ENCODE measurements around the gene STEAP1B. TPM values are rescaled to one million over a fixed set of nuclear protein-coding genes. Genes with fewer than 3 reads are reported as not detected.

STEAP1B gene
- total RNA-seq, 4 donors from 2014 or later = 1.2 to 3.5 TPM; not detected in 2

GRCh38 chr7:22468609-22469008 is 31.4 kb downstream of the STEAP1B start:
- no peak for DNase-seq
- H3K36me3 ChIP-seq = no peaks in the 10 kb centered on the region
- no peaks in the 10 kb centered on the region for H3K9me3 ChIP-seq
- H3K27ac ChIP-seq = no peak overlapping the region
- TF ChIP-seq, protein P1, sequence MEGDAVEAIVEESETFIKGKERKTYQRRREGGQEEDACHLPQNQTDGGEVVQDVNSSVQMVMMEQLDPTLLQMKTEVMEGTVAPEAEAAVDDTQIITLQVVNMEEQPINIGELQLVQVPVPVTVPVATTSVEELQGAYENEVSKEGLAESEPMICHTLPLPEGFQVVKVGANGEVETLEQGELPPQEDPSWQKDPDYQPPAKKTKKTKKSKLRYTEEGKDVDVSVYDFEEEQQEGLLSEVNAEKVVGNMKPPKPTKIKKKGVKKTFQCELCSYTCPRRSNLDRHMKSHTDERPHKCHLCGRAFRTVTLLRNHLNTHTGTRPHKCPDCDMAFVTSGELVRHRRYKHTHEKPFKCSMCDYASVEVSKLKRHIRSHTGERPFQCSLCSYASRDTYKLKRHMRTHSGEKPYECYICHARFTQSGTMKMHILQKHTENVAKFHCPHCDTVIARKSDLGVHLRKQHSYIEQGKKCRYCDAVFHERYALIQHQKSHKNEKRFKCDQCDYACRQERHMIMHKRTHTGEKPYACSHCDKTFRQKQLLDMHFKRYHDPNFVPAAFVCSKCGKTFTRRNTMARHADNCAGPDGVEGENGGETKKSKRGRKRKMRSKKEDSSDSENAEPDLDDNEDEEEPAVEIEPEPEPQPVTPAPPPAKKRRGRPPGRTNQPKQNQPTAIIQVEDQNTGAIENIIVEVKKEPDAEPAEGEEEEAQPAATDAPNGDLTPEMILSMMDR (IDR thresholded peaks at IDR 0.05) = no peak
- no peak for TF ChIP-seq POLR2A (IDR thresholded peaks at IDR 0.05)
- no peaks in the 10 kb centered on the region for H3K4me1 ChIP-seq
- intact Hi-C loops (cut with DNase I; ENCODE audit: low total_unique reads) = no loop called here
- H3K27me3 ChIP-seq = no peaks in the 10 kb centered on the region
- no peak overlapping the region for H3K4me3 ChIP-seq

- intact Hi-C loops (cut with DNase I; ENCODE audit: low total_unique reads) = no loop called here
- Histone ChIP-seq H3K4me3 (no peak overlapping the region), H3K4me1 (no peaks in the 10 kb centered on the region), H3K36me3 (no peaks in the 10 kb centered on the region), H3K27me3 (no peaks in the 10 kb centered on the region), H3K27ac (no peak overlapping the region), H3K9me3 (no peaks in the 10 kb centered on the region)
- TF ChIP-seq, protein P1 (IDR thresholded peaks at IDR 0.05) = no peak
- TF ChIP-seq POLR2A (IDR thresholded peaks at IDR 0.05) = no peak
- no peak for DNase-seq
Observed at GRCh38 chr7:22464299-22464698, 35.7 kb downstream of the STEAP1B start.

- no peaks in the 10 kb centered on the region for H3K9me3 ChIP-seq
- no peak for TF ChIP-seq POLR2A (IDR thresholded peaks at IDR 0.05)
- no peaks in the 10 kb centered on the region for H3K4me1 ChIP-seq
- intact Hi-C loops (cut with DNase I; ENCODE audit: low total_unique reads) = no loop called here
- DNase-seq = no peak
- H3K27me3 ChIP-seq = no peaks in the 10 kb centered on the region
- no peak overlapping the region for H3K4me3 ChIP-seq
- H3K27ac ChIP-seq = no peak overlapping the region
- no peaks in the 10 kb centered on the region for H3K36me3 ChIP-seq
Observed at GRCh38 chr7:22460363-22460988, 39.5 kb downstream of the STEAP1B start.

GRCh38 chr7:22457471-22457870 is 42.5 kb downstream of the STEAP1B start:
- Histone ChIP-seq H3K27me3 (no peaks in the 10 kb centered on the region), H3K27ac (no peak overlapping the region), H3K4me3 (no peak overlapping the region), H3K4me1 (no peaks in the 10 kb centered on the region), H3K9me3 (no peaks in the 10 kb centered on the region), H3K36me3 (no peaks in the 10 kb centered on the region)
- TF ChIP-seq POLR2A (IDR thresholded peaks at IDR 0.05) = no peak
- TF ChIP-seq, protein P1 (IDR thresholded peaks at IDR 0.05) = no peak
- intact Hi-C loops (cut with DNase I; ENCODE audit: low total_unique reads) = no loop called here
- no peak for DNase-seq

DNA sequence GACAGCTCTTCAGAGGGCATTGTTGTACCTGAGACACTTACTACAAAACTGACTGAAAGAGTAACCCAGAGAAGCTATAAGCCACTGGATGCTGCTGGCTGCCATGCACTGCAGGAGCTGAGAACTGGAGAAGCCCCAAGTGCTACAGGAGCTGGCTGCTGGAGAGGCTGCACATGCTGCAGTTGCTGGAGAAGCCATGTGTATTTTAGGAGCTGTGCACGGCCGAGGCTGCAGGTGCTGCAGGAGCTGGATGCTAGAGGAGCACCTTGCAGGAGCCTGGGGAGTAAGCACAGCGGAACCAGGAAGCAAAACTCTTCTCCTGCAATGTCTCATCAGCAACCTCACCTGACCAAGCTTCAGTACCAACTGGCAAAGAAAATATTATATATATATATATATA is 45.5 kb downstream of the STEAP1B start:
- TF ChIP-seq, protein P1 (IDR thresholded peaks at IDR 0.05) = no peak
- TF ChIP-seq POLR2A (IDR thresholded peaks at IDR 0.05) = no peak
- no peaks in the 10 kb centered on the region for H3K27me3 ChIP-seq
- no peak overlapping the region for H3K4me3 ChIP-seq
- DNase-seq = no peak
- H3K9me3 ChIP-seq = no peaks in the 10 kb centered on the region
- no peaks in the 10 kb centered on the region for H3K4me1 ChIP-seq
- intact Hi-C loops (cut with DNase I; ENCODE audit: low total_unique reads) = no loop called here
- H3K36me3 ChIP-seq = no peaks in the 10 kb centered on the region
- H3K27ac ChIP-seq = no peak overlapping the region
